ENCODE results near the gene TCEAL3. TPM values are rescaled to one million over a fixed set of nuclear protein-coding genes. Genes with fewer than 3 reads are reported as not detected.
A peak's percentile ranks its signal among the peaks of the same experiment; 100 is the strongest.
"Not testable (repeated sequence)": the region's sequence is repeated elsewhere in the genome, so short reads cannot be mapped to it uniquely, and the experiment has no call there.

The TCEAL3 gene
- total RNA-seq, 1 experiment from 2014 or later, result 2.6 TPM

DNA sequence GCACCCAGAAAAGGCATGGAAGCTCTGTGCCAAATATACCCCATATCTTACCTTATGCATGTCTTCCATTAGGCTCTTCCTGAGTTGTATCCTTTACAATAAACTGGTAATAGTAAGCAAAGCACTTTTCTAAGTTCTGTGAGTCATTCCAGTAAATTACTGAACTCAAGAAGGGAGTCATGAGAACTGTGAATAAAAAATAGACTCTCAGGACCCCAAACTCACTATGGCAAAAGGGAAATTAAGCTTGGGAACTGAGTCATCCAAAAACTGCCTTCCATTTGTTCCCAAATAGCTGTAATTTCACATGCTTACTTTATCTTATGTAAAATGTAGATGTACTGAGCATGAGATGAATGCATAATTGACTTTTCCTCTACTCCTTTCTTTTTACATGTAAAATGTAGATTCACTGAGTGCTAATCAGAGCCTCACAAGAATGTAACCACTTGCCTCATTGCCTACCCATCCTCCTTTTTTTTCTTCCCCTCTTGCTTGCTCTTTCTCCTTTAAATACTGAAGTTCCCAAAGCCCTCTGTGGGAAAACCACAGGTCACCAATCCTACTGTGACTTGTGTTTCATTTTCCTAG lies 8.1 kb downstream of the TCEAL3 start:
- in situ Hi-C loops (cut with HindIII; ENCODE audit: low sequenced_read_pairs), result no loop called here
- no peak for DNase-seq (ENCODE audit: low spot score)

GRCh38 chrX:103616676-103617186 lies 9.0 kb downstream of the TCEAL3 start:
- in situ Hi-C loops (cut with HindIII; ENCODE audit: low sequenced_read_pairs), result no loop called here
- DNase-seq (ENCODE audit: low spot score), result no peak

DNA sequence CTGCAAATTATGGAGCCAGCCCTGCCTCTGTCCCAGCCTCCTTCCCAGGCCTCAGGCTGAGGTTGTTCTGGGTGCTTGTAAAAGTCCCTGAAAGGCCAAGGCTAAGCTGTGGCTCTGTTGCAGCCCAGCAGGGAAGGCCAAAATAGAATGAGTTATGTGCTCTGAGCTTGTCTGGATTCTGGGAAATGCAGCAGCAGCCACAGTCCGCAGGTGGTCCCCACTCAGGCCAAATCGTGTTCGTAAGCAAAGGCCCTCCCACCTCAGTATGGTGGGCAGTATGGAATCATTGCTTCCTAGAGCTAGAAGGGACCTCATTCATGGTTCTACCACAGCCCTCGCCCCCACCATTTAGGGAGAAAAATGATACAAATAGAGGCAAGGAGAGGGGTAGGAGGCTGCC lies 16.3 kb downstream of the TCEAL3 start:
- peak; percentile 54 for DNase-seq (ENCODE audit: low spot score)
- in situ Hi-C loops (cut with HindIII; ENCODE audit: low sequenced_read_pairs), result no loop called here

GRCh38 chrX:103626855-103627254 lies 19.1 kb downstream of the TCEAL3 start:
- no peak for DNase-seq (ENCODE audit: low spot score)
- in situ Hi-C loops (cut with HindIII; ENCODE audit: low sequenced_read_pairs), result no loop called here

DNA sequence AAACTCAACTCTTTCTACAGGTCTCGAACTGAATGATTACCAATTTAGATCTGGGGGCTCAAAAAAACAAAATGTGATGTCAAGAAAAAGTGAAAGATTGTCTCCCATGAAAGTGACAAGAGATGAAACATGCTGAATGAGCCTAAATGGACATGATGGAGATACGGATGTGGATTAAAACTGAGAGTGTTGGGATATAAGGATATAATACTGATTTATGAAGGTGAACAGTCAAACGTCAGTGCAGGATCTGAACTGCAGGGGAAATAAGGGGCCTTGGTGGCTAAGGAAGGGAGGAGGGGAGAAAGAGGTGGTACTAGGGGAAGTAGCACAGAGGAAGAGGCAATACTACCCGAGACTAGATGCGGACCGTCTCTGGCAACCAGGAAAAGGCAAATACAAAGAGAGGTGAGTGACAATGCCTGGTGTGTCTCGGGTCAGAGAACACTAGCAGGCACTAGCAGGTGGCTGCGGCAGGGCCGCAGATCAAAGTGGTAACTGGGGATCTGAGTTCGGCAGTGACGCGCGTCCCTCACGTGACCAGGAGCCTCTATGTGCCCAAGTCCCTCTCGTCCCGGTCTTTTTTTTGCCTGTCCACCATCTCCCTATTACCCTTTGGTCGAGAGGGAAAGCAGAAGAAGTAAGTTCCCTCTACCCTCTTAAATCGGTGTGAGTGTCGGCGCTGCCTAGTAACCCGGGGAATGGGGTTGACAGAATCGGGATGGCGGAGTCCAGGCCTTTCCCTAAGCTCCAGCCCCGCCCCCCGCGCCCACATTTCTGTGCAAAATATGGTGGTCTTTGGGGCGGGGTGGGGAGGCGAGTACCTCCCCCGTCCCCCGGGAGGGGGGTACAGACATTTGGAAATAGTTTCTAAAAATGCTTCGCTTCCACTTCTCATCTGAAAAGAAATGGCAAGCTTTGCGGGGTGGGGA lies 20.9 kb downstream of the TCEAL3 start, which contains the start of gene TCEAL1:
Gene TCEAL1, plus strand, starts transcription at position 590 of the 932 bp plus-strand sequence. CDS start 942 bp downstream, outside the sequence.
- DNase-seq (ENCODE audit: low spot score), result peak; percentile 81
- in situ Hi-C loops (cut with HindIII; ENCODE audit: low sequenced_read_pairs), result no loop called here

GRCh38 chrX:103629318-103630170 lies 21.8 kb downstream of the TCEAL3 start:
- in situ Hi-C loops (cut with HindIII; ENCODE audit: low sequenced_read_pairs), result no loop called here
- DNase-seq (ENCODE audit: low spot score), result peak; percentile 74

- in situ Hi-C loops (cut with HindIII; ENCODE audit: low sequenced_read_pairs), result no loop called here
- DNase-seq (ENCODE audit: low spot score), result no peak
Observed at GRCh38 chrX:103630171-103630511, 22.4 kb downstream of the TCEAL3 start.

- DNase-seq (ENCODE audit: low spot score), result peak; percentile 25
- in situ Hi-C loops (cut with HindIII; ENCODE audit: low sequenced_read_pairs), result no loop called here
Observed at GRCh38 chrX:103631145-103631544, 23.4 kb downstream of the TCEAL3 start.

DNA sequence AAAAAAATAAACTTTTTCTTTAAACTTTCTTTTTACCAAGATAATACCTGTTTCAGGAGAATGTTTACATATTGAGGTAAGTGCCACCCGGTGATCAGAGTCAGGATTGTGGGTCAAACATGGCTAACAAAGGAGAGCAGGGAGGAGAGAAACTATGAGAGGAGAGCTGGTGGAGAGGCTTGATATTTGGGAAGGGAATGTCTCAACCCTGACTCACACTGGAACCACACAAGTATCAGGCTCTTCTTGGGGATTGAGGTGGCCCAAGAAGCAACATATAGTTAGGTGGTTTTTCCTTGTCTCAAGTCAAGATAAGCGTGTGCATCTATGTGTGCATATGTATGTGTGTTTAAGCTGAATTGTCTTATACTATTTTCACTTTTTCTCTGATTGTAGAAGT lies 27.7 kb downstream of the TCEAL3 start:
- in situ Hi-C loops (cut with HindIII; ENCODE audit: low sequenced_read_pairs), result no loop called here
- DNase-seq (ENCODE audit: low spot score), result no peak

DNA sequence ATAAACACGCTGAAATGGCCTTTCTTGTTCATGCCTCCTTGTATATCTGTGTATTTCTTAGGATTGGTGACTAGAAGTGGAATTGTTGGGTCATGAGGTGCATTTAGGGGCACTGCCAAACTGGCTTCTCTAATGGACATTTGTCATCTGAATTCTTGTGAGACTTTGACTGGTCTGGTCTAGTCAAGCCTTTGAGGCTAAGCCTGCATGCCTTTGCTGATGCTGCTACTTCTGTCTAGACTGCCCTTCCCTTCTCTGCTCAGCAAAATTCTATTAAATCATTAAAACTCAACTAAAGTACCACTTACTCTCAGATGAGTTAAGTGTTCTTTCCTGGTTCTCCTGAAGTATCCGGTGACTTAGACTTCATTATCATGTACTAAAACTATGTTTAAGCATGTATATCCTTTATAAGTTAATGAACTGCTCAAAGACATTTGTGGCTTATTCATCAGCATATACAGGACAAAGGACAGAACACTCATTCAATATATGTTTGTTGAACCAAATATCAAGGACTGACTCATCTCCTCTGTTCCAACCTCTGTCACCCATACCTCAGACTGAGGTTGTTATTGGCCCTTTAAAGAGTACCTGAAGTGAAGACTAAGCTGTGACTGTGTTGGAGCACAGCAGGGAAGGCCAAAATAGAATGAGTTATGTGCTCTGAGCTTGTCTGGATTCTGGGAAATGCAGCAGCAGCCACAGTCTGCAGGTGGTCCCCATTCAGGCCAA lies 30.0 kb downstream of the TCEAL3 start:
- DNase-seq (ENCODE audit: low spot score), result no peak
- in situ Hi-C loops (cut with HindIII; ENCODE audit: low sequenced_read_pairs), result no loop called here

- DNase-seq (ENCODE audit: low spot score); in situ Hi-C loops (cut with HindIII; ENCODE audit: low sequenced_read_pairs): not testable (repeated sequence)
Observed at GRCh38 chrX:103638479-103639346, 30.9 kb downstream of the TCEAL3 start.

- in situ Hi-C loops (cut with HindIII; ENCODE audit: low sequenced_read_pairs), result no loop called here
- DNase-seq (ENCODE audit: low spot score), result no peak
Observed at GRCh38 chrX:103640401-103641155, 32.8 kb downstream of the TCEAL3 start.

- in situ Hi-C loops (cut with HindIII; ENCODE audit: low sequenced_read_pairs), result no loop called here
- DNase-seq (ENCODE audit: low spot score), result no peak
Observed at GRCh38 chrX:103644125-103644524, 36.4 kb downstream of the TCEAL3 start.

- in situ Hi-C loops (cut with HindIII; ENCODE audit: low sequenced_read_pairs), result no loop called here
- DNase-seq (ENCODE audit: low spot score), result no peak
Observed at GRCh38 chrX:103647630-103648029, 39.9 kb downstream of the TCEAL3 start.

- DNase-seq (ENCODE audit: low spot score), result no peak
- in situ Hi-C loops (cut with HindIII; ENCODE audit: low sequenced_read_pairs), result no loop called here
Observed at GRCh38 chrX:103651151-103651773, 43.5 kb downstream of the TCEAL3 start.

DNA sequence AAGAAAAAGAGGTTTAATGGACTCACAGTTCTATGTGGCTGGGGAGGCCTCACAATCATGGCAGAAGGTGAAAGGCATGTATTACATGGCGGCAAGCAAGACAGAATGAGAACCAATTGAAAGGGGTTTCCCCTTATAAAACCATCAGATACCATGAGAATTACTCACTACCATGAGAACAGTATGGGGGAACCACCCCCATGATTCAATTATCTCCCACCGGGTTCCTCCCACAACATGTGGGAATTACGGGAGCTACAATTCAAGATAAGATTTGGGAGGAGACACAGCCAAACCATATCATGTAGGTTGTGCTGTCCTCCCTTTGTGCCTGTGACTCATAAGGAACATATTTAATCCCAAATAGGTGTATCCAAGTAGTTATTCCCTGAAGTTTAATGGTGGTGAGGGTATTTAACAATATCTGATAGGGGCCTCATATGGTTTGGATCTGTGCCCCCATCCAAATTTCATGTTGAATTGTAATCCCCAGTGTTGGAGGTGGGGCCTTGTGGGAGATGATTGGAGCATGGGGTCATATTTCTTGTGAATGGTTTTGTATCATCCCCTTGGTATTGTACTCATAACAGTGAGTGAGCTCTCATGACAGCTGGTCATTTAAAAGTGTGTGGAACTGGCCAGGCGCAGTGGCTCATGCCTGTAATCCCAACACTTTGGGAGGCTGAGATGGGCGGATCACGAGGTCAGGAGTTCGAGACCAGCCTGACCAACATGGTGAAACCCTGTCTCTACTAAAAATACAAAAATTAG lies 47.7 kb downstream of the TCEAL3 start:
- in situ Hi-C loops (cut with HindIII; ENCODE audit: low sequenced_read_pairs); DNase-seq (ENCODE audit: low spot score): not testable (repeated sequence)

Measured in G401 (cell line).